ENCODE data around the gene SFMBT2.

Gene SFMBT2

DNA sequence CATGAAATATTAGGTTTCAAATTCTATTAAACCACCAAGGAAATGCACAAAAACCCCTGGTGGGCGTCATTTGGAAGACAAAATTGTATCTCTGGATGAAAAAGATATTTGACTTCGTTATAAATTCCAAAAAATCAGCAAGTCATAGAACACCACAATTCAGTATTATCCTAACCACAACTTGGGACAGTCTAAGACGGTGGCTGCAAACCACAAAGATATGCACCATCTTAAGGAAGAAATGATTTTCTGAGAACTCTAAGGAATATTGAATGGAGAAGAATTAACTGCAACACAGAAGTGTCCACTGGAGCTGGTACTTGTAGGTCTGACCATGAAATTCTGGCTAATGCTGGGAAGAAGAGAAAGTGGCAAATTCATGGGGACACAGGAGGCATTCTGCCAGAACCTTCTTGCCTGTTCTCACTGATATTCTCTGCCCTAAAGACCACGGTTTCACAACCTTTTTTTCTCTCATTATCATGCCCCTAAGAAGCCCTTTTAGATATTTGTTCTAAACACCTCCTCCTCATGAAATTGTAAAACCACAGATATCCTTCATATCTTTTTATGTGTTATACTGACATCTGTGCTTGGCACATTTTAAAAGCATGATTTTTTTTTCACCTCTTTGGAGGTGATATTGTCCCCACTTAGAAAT lies 92.9 kb downstream of the SFMBT2 start:
- no peak for TF ChIP-seq GATA3 (IDR thresholded peaks at IDR 0.05; ENCODE audit: low read depth, low read length)
- TF ChIP-seq GATA2 (IDR thresholded peaks at IDR 0.05; ENCODE audit: low read depth, low read length), result no peak

DNA sequence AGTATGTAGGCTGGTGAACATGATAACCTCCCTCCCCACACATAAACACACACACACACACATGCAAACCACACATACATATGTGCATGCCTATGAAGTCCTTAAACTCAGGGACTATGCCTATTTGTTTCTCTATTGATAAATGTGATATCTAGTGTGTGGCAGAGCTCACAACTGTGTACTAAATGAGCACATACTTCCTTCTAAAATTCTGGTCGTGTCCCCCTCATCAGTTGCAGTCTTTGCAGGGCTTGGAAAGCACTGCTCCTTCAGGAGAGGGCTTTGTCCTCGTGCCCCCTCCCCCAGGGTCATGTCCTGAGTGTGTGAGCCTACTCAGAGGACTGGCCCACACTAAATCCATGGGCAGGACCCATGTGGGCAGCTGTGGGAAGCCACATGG lies 94.0 kb downstream of the SFMBT2 start:
- TF ChIP-seq GATA2 (IDR thresholded peaks at IDR 0.05; ENCODE audit: low read depth, low read length) (no peak), GATA3 (IDR thresholded peaks at IDR 0.05; ENCODE audit: low read depth, low read length) (no peak)

DNA sequence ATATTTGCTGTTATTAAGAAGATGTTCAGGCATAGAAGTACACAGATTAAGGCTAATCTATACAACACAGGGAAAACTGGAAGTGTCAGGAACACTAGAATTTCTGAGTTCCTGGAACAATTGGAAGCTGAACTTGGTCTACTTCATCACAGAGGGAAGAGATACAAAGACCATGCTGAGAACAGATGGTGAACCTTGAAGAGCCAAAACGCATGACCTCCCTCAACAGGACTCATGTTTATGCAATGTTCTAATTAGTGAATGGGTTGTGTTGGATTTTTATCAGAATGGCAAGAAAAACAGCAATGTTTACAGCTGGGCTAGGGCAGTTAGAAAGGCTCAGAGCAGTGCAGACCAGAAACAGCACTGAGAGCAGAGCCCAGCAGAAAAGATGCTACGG lies 94.9 kb downstream of the SFMBT2 start:
- no peak for TF ChIP-seq GATA3 (IDR thresholded peaks at IDR 0.05; ENCODE audit: low read depth, low read length)
- no peak for TF ChIP-seq GATA2 (IDR thresholded peaks at IDR 0.05; ENCODE audit: low read depth, low read length)

- no peak for TF ChIP-seq GATA3 (IDR thresholded peaks at IDR 0.05; ENCODE audit: low read depth, low read length)
- no peak for TF ChIP-seq GATA2 (IDR thresholded peaks at IDR 0.05; ENCODE audit: low read depth, low read length)
Observed at GRCh38 chr10:7314170-7314569, 96.7 kb downstream of the SFMBT2 start.

- TF ChIP-seq GATA2 (IDR thresholded peaks at IDR 0.05; ENCODE audit: low read depth, low read length) (no peak), GATA3 (IDR thresholded peaks at IDR 0.05; ENCODE audit: low read depth, low read length) (no peak)
Observed at GRCh38 chr10:7312488-7312857, 98.4 kb downstream of the SFMBT2 start.

DNA sequence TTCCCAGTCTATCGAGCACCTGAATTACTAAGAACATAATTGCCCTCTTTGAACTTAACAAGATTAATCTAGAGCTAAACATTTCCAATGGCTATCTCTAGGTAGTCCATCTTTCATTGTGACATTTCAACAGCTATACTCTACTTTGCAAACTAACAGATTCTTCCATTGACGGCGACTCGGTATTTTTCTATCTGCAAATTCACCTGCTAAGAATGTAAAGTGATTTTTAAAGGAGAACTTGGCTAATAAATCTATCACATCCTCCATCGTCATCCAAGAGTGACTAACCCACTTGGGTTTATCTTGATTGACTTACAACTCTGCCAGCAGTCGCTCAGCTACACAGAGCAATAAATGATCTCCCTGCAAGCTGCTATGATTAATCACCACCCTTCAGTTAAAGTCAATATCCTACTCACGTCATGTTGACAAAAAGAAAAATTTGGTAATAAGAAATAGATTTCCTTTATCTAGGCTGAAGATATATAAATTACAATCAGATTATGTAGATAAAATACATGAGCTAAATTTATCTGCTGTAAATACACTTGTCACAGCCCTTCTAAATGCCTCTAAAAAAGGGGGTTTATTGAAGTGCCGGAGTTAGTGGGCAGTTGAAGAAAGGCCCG lies 99.5 kb downstream of the SFMBT2 start:
- no peak for TF ChIP-seq GATA3 (IDR thresholded peaks at IDR 0.05; ENCODE audit: low read depth, low read length)
- no peak for TF ChIP-seq GATA2 (IDR thresholded peaks at IDR 0.05; ENCODE audit: low read depth, low read length)

- TF ChIP-seq GATA2 (IDR thresholded peaks at IDR 0.05; ENCODE audit: low read depth, low read length) (no peak), GATA3 (IDR thresholded peaks at IDR 0.05; ENCODE audit: low read depth, low read length) (no peak)
Observed at GRCh38 chr10:7310076-7310475, 100.8 kb downstream of the SFMBT2 start.

- no peak for TF ChIP-seq GATA3 (IDR thresholded peaks at IDR 0.05; ENCODE audit: low read depth, low read length)
- TF ChIP-seq GATA2 (IDR thresholded peaks at IDR 0.05; ENCODE audit: low read depth, low read length), result no peak
Observed at GRCh38 chr10:7308826-7309225, 102.0 kb downstream of the SFMBT2 start.

DNA sequence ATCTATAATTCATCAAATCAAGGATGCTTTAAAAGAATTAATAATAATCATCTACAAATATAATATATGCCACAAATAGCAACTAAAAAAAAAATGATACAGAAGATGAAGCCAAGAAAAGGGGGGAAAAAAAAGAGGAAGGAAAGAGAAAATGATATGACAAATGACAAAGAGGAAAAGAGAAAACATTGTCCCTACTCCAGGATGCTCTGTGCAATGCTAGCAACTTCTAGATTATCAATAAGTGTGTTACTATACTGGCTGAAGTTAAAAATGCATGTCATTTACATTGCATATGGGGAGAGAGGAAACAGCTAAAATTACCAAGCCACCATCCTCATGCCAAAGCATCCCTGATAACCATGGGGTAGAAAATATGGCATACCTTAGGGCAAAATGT lies 104.2 kb downstream of the SFMBT2 start:
- TF ChIP-seq GATA2 (IDR thresholded peaks at IDR 0.05; ENCODE audit: low read depth, low read length), result no peak
- no peak for TF ChIP-seq GATA3 (IDR thresholded peaks at IDR 0.05; ENCODE audit: low read depth, low read length)

GRCh38 chr10:7306147-7306546 lies 104.7 kb downstream of the SFMBT2 start:
- TF ChIP-seq GATA2 (IDR thresholded peaks at IDR 0.05; ENCODE audit: low read depth, low read length), result no peak
- TF ChIP-seq GATA3 (IDR thresholded peaks at IDR 0.05; ENCODE audit: low read depth, low read length), result no peak

GRCh38 chr10:7305053-7305452 lies 105.8 kb downstream of the SFMBT2 start:
- no peak for TF ChIP-seq GATA2 (IDR thresholded peaks at IDR 0.05; ENCODE audit: low read depth, low read length)
- TF ChIP-seq GATA3 (IDR thresholded peaks at IDR 0.05; ENCODE audit: low read depth, low read length), result no peak

DNA sequence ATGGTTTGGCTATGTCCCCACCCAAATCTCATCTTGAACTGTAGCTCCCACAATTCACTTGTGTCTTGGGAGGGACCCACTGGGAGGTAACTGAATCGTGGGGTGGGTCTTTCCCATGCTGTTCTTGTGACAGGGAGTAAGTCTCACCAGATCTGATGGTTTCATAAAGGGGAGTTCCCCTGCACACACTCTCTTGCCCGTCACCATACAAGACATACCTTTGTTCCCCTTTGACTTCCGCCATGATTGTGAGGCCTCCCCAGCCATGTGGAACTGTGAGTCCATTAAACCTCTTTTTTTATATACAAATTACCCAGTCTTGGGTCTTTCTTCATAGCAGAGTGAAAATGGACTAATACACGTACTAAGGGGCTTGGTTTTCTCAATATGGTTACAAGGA lies 106.7 kb downstream of the SFMBT2 start:
- TF ChIP-seq GATA2 (IDR thresholded peaks at IDR 0.05; ENCODE audit: low read depth, low read length), result no peak
- TF ChIP-seq GATA3 (IDR thresholded peaks at IDR 0.05; ENCODE audit: low read depth, low read length), result no peak

- TF ChIP-seq GATA2 (IDR thresholded peaks at IDR 0.05; ENCODE audit: low read depth, low read length), result no peak
- no peak for TF ChIP-seq GATA3 (IDR thresholded peaks at IDR 0.05; ENCODE audit: low read depth, low read length)
Observed at GRCh38 chr10:7302930-7303557, 107.8 kb downstream of the SFMBT2 start.

- TF ChIP-seq GATA2 (IDR thresholded peaks at IDR 0.05; ENCODE audit: low read depth, low read length) (no peak), GATA3 (IDR thresholded peaks at IDR 0.05; ENCODE audit: low read depth, low read length) (no peak)
Observed at GRCh38 chr10:7302392-7302906, 108.4 kb downstream of the SFMBT2 start.
